ENCODE measurements around the gene FAXC.

- TF ChIP-seq, protein P1, sequence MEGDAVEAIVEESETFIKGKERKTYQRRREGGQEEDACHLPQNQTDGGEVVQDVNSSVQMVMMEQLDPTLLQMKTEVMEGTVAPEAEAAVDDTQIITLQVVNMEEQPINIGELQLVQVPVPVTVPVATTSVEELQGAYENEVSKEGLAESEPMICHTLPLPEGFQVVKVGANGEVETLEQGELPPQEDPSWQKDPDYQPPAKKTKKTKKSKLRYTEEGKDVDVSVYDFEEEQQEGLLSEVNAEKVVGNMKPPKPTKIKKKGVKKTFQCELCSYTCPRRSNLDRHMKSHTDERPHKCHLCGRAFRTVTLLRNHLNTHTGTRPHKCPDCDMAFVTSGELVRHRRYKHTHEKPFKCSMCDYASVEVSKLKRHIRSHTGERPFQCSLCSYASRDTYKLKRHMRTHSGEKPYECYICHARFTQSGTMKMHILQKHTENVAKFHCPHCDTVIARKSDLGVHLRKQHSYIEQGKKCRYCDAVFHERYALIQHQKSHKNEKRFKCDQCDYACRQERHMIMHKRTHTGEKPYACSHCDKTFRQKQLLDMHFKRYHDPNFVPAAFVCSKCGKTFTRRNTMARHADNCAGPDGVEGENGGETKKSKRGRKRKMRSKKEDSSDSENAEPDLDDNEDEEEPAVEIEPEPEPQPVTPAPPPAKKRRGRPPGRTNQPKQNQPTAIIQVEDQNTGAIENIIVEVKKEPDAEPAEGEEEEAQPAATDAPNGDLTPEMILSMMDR (IDR thresholded peaks at IDR 0.05), result no peak
- TF ChIP-seq POLR2A (IDR thresholded peaks at IDR 0.05), result no peak
Measured at GRCh38 chr6:99390896-99391295, 41.4 kb upstream of the FAXC start.
